ENCODE data around the gene CTSE. TPM values are rescaled to one million over a fixed set of nuclear protein-coding genes. Genes with fewer than 3 reads are reported as not detected.
A peak's percentile ranks its signal among the peaks of the same experiment; 100 is the strongest.

Gene CTSE
- total RNA-seq, 1 donor from 2014 or later = not detected

GRCh38 chr1:206039046-206039973 lies 15.6 kb upstream of the CTSE start:
- no peak for DNase-seq (ENCODE audit: low read depth)
- H3K4me3 ChIP-seq (ENCODE audit: low read depth, low read length) = no peak overlapping the region
- TF ChIP-seq CTCF (conservative IDR thresholded peaks at IDR 0.05; ENCODE audit: low read depth, low read length) = no peak

- H3K4me3 ChIP-seq (ENCODE audit: low read depth, low read length) = no peak overlapping the region
- no peak for DNase-seq (ENCODE audit: low read depth)
- no peak for TF ChIP-seq CTCF (conservative IDR thresholded peaks at IDR 0.05; ENCODE audit: low read depth, low read length)
Observed at GRCh38 chr1:206037581-206037980, 13.9 kb upstream of the CTSE start.

- DNase-seq (ENCODE audit: low read depth) = no peak
- no peak for TF ChIP-seq CTCF (conservative IDR thresholded peaks at IDR 0.05; ENCODE audit: low read depth, low read length)
- H3K4me3 ChIP-seq (ENCODE audit: low read depth, low read length) = no peak overlapping the region
Observed at GRCh38 chr1:206036663-206037455, 13.2 kb upstream of the CTSE start.

GRCh38 chr1:206035027-206035426 lies 11.3 kb upstream of the CTSE start:
- no peak for DNase-seq (ENCODE audit: low read depth)
- H3K4me3 ChIP-seq (ENCODE audit: low read depth, low read length) = peak overlapping the region; percentile 1
- no peak for TF ChIP-seq CTCF (conservative IDR thresholded peaks at IDR 0.05; ENCODE audit: low read depth, low read length)

- no peak for DNase-seq (ENCODE audit: low read depth)
- TF ChIP-seq CTCF (conservative IDR thresholded peaks at IDR 0.05; ENCODE audit: low read depth, low read length) = no peak
- H3K4me3 ChIP-seq (ENCODE audit: low read depth, low read length) = no peak overlapping the region
Observed at GRCh38 chr1:206032380-206033140, 8.9 kb upstream of the CTSE start.

GRCh38 chr1:206030714-206031113 lies 7.0 kb upstream of the CTSE start:
- peak; percentile 56 for DNase-seq (ENCODE audit: low read depth)
- H3K4me3 ChIP-seq (ENCODE audit: low read depth, low read length) = no peak overlapping the region
- peak; percentile 97 for TF ChIP-seq CTCF (conservative IDR thresholded peaks at IDR 0.05; ENCODE audit: low read depth, low read length)

Measured in epithelial cell of proximal tubule (primary cell).